Nephron progenitor cell (in vitro differentiated cells): Measurements from ENCODE around the gene PSMG2.

Source experiments
- DNase-seq: peaks from one replicate; pipeline ENCODE4 v3.0.0; 2021
- H3K27ac Mint-ChIP-seq: 2 replicates; pipeline ENCODE4 v1.8.0; 2021; ENCODE audit warnings: mild to moderate bottlenecking, moderate library complexity, mixed read lengths
- H3K27me3 Mint-ChIP-seq: 2 replicates; pipeline ENCODE4 v1.8.0; 2021; ENCODE audit warnings: mild to moderate bottlenecking, low read depth, mixed read lengths; ENCODE audit not compliant: poor library complexity
- H3K36me3 Mint-ChIP-seq: 2 replicates; pipeline ENCODE4 v1.8.0; 2021; ENCODE audit warnings: low read depth, mixed read lengths
- H3K4me1 Mint-ChIP-seq: 2 replicates; pipeline ENCODE4 v1.8.0; 2021; ENCODE audit warnings: mixed read lengths
- H3K4me3 Mint-ChIP-seq: 2 replicates; pipeline ENCODE4 v1.8.0; 2021; ENCODE audit warnings: mild to moderate bottlenecking, moderate library complexity, mixed read lengths
- H3K9me3 Mint-ChIP-seq: 2 replicates; pipeline ENCODE4 v1.8.0; 2021; ENCODE audit warnings: mild to moderate bottlenecking, moderate library complexity, mixed read lengths
- TF ChIP-seq, protein P1 (sequence below): fragments of 200-600 bp; sonication (generic); IDR thresholded peaks from 2 replicates; pipeline ENCODE4 v1.5.0; 2021; ENCODE audit warnings: antibody characterized with exemption

PSMG2 gene

GRCh38 chr18:12745095-12745795, 42.4 kb downstream of the PSMG2 start:
- no peaks in the 10 kb centered on the region for H3K36me3 Mint-ChIP-seq
- H3K27me3 Mint-ChIP-seq = peaks cover 2% of the 10 kb centered on the region
- peaks cover 5% of the 10 kb centered on the region for H3K9me3 Mint-ChIP-seq
- no peak overlapping the region for H3K4me3 Mint-ChIP-seq
- H3K27ac Mint-ChIP-seq = no peak overlapping the region
- no peaks in the 10 kb centered on the region for H3K4me1 Mint-ChIP-seq
- no peak for DNase-seq
- TF ChIP-seq, protein P1, sequence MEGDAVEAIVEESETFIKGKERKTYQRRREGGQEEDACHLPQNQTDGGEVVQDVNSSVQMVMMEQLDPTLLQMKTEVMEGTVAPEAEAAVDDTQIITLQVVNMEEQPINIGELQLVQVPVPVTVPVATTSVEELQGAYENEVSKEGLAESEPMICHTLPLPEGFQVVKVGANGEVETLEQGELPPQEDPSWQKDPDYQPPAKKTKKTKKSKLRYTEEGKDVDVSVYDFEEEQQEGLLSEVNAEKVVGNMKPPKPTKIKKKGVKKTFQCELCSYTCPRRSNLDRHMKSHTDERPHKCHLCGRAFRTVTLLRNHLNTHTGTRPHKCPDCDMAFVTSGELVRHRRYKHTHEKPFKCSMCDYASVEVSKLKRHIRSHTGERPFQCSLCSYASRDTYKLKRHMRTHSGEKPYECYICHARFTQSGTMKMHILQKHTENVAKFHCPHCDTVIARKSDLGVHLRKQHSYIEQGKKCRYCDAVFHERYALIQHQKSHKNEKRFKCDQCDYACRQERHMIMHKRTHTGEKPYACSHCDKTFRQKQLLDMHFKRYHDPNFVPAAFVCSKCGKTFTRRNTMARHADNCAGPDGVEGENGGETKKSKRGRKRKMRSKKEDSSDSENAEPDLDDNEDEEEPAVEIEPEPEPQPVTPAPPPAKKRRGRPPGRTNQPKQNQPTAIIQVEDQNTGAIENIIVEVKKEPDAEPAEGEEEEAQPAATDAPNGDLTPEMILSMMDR = no peak

- Mint-ChIP-seq H3K4me3 (no peak overlapping the region), H3K27me3 (peaks cover 2% of the 10 kb centered on the region), H3K4me1 (no peaks in the 10 kb centered on the region), H3K36me3 (no peaks in the 10 kb centered on the region), H3K27ac (no peak overlapping the region), H3K9me3 (no peaks in the 10 kb centered on the region)
- no peak for DNase-seq
- TF ChIP-seq, protein P1 = no peak
Observed at GRCh38 chr18:12747530-12748315, 44.9 kb downstream of the PSMG2 start.

GRCh38 chr18:12748671-12749070, 45.8 kb downstream of the PSMG2 start:
- Mint-ChIP-seq H3K4me1 (no peaks in the 10 kb centered on the region), H3K36me3 (no peaks in the 10 kb centered on the region), H3K9me3 (no peaks in the 10 kb centered on the region), H3K27me3 (peaks cover 2% of the 10 kb centered on the region), H3K4me3 (no peak overlapping the region), H3K27ac (no peak overlapping the region)
- no peak for DNase-seq
- TF ChIP-seq, protein P1 = no peak

DNA sequence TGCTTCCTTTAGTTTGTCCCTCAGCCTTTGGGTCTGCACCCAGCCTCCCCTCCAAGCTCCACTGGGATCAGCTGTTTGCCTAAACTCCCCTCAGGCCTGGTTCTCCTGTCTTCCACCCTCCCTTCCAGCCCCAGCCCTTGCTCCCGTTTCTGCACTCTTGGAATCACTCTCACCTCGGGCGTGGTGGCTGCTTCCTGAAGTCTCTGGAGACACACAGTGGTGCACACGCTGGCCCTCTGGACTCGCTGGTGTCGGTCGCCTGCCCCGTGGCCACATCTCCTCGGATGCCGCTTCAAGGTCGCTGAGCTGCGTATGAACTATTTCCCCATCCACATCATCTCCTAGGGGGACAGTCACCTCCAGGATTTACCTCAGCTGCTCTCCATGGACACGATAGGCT, 46.3 kb downstream of the PSMG2 start:
- peaks cover 3% of the 10 kb centered on the region for H3K27me3 Mint-ChIP-seq
- TF ChIP-seq, protein P1 = no peak
- no peaks in the 10 kb centered on the region for H3K9me3 Mint-ChIP-seq
- H3K4me1 Mint-ChIP-seq = no peaks in the 10 kb centered on the region
- no peaks in the 10 kb centered on the region for H3K36me3 Mint-ChIP-seq
- DNase-seq = no peak
- H3K4me3 Mint-ChIP-seq = no peak overlapping the region
- no peak overlapping the region for H3K27ac Mint-ChIP-seq

- DNase-seq = no peak
- no peak overlapping the region for H3K27ac Mint-ChIP-seq
Observed at GRCh38 chr18:12750076-12750714, 47.4 kb downstream of the PSMG2 start.

More at GRCh38 chr18:12750076-12750714, 47.4 kb downstream of the PSMG2 start:
- no peaks in the 10 kb centered on the region for H3K36me3 Mint-ChIP-seq
- no peak overlapping the region for H3K4me3 Mint-ChIP-seq
- H3K9me3 Mint-ChIP-seq = no peaks in the 10 kb centered on the region
- TF ChIP-seq, protein P1 = no peak
- peaks cover 5% of the 10 kb centered on the region for H3K27me3 Mint-ChIP-seq
- H3K4me1 Mint-ChIP-seq = no peaks in the 10 kb centered on the region
